ENCODE data around the gene TOR3A.

DNA sequence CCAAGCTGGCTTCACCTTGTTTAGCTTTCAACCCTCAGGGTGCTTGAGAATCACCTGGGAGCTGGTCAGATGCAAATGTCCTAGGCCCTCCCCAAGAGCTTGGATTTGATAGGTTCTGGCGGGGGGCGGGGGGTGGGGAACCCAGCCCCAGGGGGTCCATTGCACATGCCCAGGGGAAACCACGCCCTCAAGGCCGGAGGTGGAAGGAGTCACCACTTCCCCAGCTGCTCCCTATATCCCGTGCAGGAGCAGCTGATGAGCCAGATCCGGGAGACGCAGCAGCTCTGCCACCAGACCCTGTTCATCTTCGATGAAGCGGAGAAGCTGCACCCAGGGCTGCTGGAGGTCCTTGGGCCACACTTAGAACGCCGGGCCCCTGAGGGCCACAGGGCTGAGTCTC lies 5.8 kb downstream of the TOR3A start:
- TF ChIP-seq CTCF (IDR thresholded peaks at IDR 0.05; ENCODE audit: low read depth, low read length), result no peak
- no peak for TF ChIP-seq EZH2phosphoT487 (IDR thresholded peaks at IDR 0.05; ENCODE audit: low read depth)

All from OCI-LY3 (cell line).